Smooth muscle cell (in vitro differentiated cells): ENCODE results near the gene POLN. TPM values are rescaled to one million over a fixed set of nuclear protein-coding genes. Genes with fewer than 3 reads are reported as not detected.

ENCODE experiments used
- DNase-seq: peaks from one replicate; lab custom pipeline; 2025; ENCODE audit not compliant: unreplicated experiment; lab: John Stamatoyannopoulos, UW
- H2AFZ ChIP-seq: fragments of 200-600 bp; sonication (generic); 2 replicates; pipeline ENCODE4 v1.6.0; 2016; ENCODE audit warnings: antibody characterized with exemption, low read depth, mild to moderate bottlenecking
- H3F3A ChIP-seq: fragments of 200-600 bp; sonication (generic); 2 replicates; pipeline ENCODE4 v1.6.0; 2017; ENCODE audit warnings: antibody characterized with exemption, low read depth
- H3K27ac ChIP-seq: fragments of 200-600 bp; sonication (generic); 2 replicates; pipeline ENCODE4 v1.5.1; 2016; ENCODE audit warnings: low read depth, mild to moderate bottlenecking
- H3K27me3 ChIP-seq: fragments of 200-600 bp; sonication (generic); 2 replicates; pipeline ENCODE4 v1.6.1; 2016; ENCODE audit warnings: low read depth, mild to moderate bottlenecking
- H3K36me3 ChIP-seq: fragments of 200-600 bp; sonication (generic); 2 replicates; pipeline ENCODE4 v1.5.1; 2016; ENCODE audit warnings: low read depth
- H3K4me1 ChIP-seq: fragments of 200-600 bp; sonication (generic); 2 replicates; pipeline ENCODE4 v1.5.1; 2016; ENCODE audit warnings: low read depth
- H3K4me2 ChIP-seq: fragments of 200-600 bp; sonication (generic); 2 replicates; pipeline ENCODE4 v1.6.0; 2016; ENCODE audit warnings: mild to moderate bottlenecking
- H3K4me3 ChIP-seq: fragments of 200-600 bp; sonication (generic); 2 replicates; pipeline ENCODE4 v1.5.1; 2016; ENCODE audit warnings: mild to moderate bottlenecking
- H3K79me2 ChIP-seq: fragments of 200-600 bp; sonication (generic); 2 replicates; pipeline ENCODE4 v1.6.0; 2016; ENCODE audit warnings: low read depth, mild to moderate bottlenecking
- H3K9ac ChIP-seq: fragments of 200-600 bp; sonication (generic); 2 replicates; pipeline ENCODE4 v1.6.0; 2016; ENCODE audit warnings: low read depth
- H3K9me3 ChIP-seq: fragments of 200-600 bp; sonication (generic); replicated peaks from 2 replicates; pipeline ENCODE4 v1.5.1; 2016; ENCODE audit warnings: low read depth
- H4K20me1 ChIP-seq: fragments of 200-600 bp; sonication (generic); 2 replicates; pipeline ENCODE4 v1.6.0; 2016; ENCODE audit warnings: low read depth
- WGBS: methylation state at CpG from one replicate; pipeline ENCODE4 v1.1.7; 2016; ENCODE audit warnings: low lambda C conversion rate; 5-methylcytosine and 5-hydroxymethylcytosine counted together
- polyA plus RNA-seq: library from polyadenylated mRNA; unstranded; fragments of >200 nt; fragmentation: Nextera tagmentation; extraction: Ambion mirVana; gene quantifications from 2 replicates; pipeline ENCODE4 v1.2.1, GENCODE V29; 2016
- total RNA-seq: library from RNA; depleted of rRNA; stranded (reverse); fragments of >200 nt; gene quantifications from 2 replicates; pipeline ENCODE4 v1.2.3, GENCODE V29; 2014
- TF ChIP-seq, protein P1 (sequence below): fragments of 200-600 bp; sonication (generic); IDR thresholded peaks from 2 replicates; pipeline ENCODE4 v1.5.1; 2017; ENCODE audit warnings: borderline replicate concordance, mild to moderate bottlenecking, antibody characterized with exemption; ENCODE audit not compliant: insufficient read depth, poor library complexity, severe bottlenecking

The POLN gene
- total and polyA plus RNA-seq, 2 experiments from 2014 or later = 0.35 to 3.0 TPM

DNA sequence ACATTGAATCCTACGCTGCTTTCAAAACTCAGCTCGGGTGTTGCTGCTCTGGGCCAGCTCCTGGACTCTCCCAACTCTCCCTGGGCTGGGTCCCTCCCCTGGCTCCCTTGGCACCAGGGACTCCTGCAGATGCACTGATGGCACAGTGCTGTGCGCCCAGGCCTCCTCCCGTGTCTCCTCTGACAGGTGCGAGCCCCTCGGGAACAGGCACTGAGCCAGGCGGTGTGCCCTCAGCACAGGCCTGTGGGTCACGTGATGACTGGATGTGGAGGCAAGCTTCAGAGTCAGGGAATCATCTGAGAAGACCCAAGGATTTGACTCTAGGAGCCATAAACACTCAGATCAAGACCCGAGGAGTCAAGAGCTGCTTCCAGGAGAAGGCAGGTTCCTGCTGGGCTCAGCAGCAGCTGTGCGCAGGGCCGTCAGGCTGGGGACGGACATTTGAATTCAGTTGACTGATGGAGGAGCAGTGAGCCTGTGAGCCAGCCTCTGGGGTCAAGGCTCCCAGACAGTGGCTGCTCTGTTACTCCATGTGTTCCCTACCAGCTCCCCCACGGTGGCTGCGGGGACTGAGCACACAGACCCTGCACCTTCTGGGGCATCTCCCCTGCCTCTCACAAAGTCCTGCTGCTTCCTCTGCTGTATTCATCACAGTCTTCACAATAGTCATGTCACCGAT is 149.8 kb downstream of the POLN start:
- Histone ChIP-seq H3K36me3 (no peaks in the 10 kb centered on the region), H3K4me1 (no peaks in the 10 kb centered on the region), H2AFZ (no peak overlapping the region), H3K9ac (no peak overlapping the region), H3K4me3 (no peak overlapping the region), H3K27ac (no peak overlapping the region), H3K4me2 (no peak overlapping the region), H3K79me2 (no peaks in the 10 kb centered on the region), H4K20me1 (no peaks in the 10 kb centered on the region), H3K9me3 (no peaks in the 10 kb centered on the region), H3K27me3 (no peaks in the 10 kb centered on the region), H3F3A (no peaks in the 10 kb centered on the region)
- WGBS = 94% methylated on average over 15 of the region's 15 CpGs
- TF ChIP-seq, protein P1, sequence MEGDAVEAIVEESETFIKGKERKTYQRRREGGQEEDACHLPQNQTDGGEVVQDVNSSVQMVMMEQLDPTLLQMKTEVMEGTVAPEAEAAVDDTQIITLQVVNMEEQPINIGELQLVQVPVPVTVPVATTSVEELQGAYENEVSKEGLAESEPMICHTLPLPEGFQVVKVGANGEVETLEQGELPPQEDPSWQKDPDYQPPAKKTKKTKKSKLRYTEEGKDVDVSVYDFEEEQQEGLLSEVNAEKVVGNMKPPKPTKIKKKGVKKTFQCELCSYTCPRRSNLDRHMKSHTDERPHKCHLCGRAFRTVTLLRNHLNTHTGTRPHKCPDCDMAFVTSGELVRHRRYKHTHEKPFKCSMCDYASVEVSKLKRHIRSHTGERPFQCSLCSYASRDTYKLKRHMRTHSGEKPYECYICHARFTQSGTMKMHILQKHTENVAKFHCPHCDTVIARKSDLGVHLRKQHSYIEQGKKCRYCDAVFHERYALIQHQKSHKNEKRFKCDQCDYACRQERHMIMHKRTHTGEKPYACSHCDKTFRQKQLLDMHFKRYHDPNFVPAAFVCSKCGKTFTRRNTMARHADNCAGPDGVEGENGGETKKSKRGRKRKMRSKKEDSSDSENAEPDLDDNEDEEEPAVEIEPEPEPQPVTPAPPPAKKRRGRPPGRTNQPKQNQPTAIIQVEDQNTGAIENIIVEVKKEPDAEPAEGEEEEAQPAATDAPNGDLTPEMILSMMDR = no peak
- no peak for DNase-seq

DNA sequence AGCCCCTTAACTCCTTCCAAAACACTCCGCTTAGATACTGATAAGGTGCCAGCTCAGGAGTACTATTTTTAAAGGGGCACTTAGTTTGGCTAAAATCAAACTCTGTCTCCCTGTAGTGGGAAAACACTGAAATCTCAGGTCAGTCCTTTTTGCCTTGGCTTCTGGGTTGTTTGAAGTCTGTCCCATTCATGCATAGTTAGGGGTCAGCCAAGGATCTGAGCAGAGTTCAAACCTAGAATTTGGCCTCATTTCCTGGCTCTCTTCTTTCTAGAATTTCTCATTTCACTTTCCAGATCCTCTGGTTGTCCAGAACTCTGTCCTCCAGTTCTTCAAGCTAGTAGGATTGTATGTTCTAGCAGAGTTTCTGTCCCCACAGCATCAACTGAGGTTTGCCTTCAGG is 151.3 kb downstream of the POLN start:
- H3K4me1 ChIP-seq = no peaks in the 10 kb centered on the region
- H3K4me2 ChIP-seq = no peak overlapping the region
- H4K20me1 ChIP-seq = no peaks in the 10 kb centered on the region
- H3K27me3 ChIP-seq = no peaks in the 10 kb centered on the region
- TF ChIP-seq, protein P1 = no peak
- WGBS = 90% methylated on average over 1 of the region's 1 CpG
- H3K9ac ChIP-seq = no peak overlapping the region
- no peaks in the 10 kb centered on the region for H3F3A ChIP-seq
- H3K4me3 ChIP-seq = no peak overlapping the region
- no peaks in the 10 kb centered on the region for H3K79me2 ChIP-seq
- H3K27ac ChIP-seq = no peak overlapping the region
- no peak for DNase-seq
- H3K9me3 ChIP-seq = no peaks in the 10 kb centered on the region
- H2AFZ ChIP-seq = no peak overlapping the region
- H3K36me3 ChIP-seq = no peaks in the 10 kb centered on the region

DNA sequence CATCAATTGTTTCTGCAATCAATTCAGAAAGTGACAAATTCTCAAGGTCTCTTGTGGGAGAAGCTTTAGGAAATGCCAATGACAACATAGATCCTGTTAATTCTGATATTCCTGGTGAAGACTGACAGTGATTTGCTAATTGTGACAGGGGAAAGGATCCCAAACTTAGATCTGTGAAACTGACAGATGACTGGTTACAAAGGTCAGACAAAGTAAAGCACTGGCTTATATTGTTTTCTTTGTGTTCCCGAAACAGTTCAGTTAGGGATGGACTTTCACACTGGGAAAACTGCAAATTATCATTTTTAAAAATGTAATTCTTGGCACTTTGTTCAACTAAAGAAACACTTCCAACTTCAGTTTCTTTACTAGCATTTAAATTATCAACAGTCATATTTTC is 152.7 kb downstream of the POLN start:
- H3K4me2 ChIP-seq = no peak overlapping the region
- 91% methylated on average over 1 of the region's 1 CpG for WGBS
- H3K9ac ChIP-seq = no peak overlapping the region
- TF ChIP-seq, protein P1 = no peak
- H3K9me3 ChIP-seq = no peaks in the 10 kb centered on the region
- H3K36me3 ChIP-seq = no peaks in the 10 kb centered on the region
- H3K79me2 ChIP-seq = no peaks in the 10 kb centered on the region
- H3K27ac ChIP-seq = no peak overlapping the region
- H3K4me3 ChIP-seq = no peak overlapping the region
- no peaks in the 10 kb centered on the region for H3K4me1 ChIP-seq
- DNase-seq = no peak
- H4K20me1 ChIP-seq = no peaks in the 10 kb centered on the region
- H2AFZ ChIP-seq = no peak overlapping the region
- H3K27me3 ChIP-seq = no peaks in the 10 kb centered on the region
- no peaks in the 10 kb centered on the region for H3F3A ChIP-seq

DNA sequence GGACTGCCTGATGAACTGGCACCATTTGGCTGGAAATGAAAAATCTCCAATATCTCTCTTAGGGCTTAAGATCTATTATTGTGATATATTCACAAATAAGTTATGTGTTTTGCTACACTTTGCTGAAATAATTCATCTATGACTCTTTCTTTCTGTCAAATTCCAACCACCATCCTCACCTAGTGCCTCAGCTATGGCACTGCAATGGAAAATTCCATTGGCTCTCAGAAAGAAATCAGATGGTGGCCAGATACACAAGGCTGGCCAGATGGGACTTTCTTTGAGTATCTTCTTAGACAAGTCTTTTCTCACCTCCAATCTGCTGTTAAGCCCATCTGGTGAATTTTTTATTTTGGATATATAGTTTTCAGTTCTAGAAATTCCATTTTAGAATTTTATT is 154.8 kb downstream of the POLN start:
- H3K4me3 ChIP-seq = no peak overlapping the region
- H3K79me2 ChIP-seq = no peaks in the 10 kb centered on the region
- DNase-seq = no peak
- H3K36me3 ChIP-seq = no peaks in the 10 kb centered on the region
- no peak overlapping the region for H3K27ac ChIP-seq
- TF ChIP-seq, protein P1 = no peak
- no peaks in the 10 kb centered on the region for H3K9me3 ChIP-seq
- no peak overlapping the region for H3K9ac ChIP-seq
- no peak overlapping the region for H2AFZ ChIP-seq
- no peaks in the 10 kb centered on the region for H3F3A ChIP-seq
- H4K20me1 ChIP-seq = no peaks in the 10 kb centered on the region
- H3K4me2 ChIP-seq = no peak overlapping the region
- H3K4me1 ChIP-seq = no peaks in the 10 kb centered on the region
- no peaks in the 10 kb centered on the region for H3K27me3 ChIP-seq
